Activated T-helper 1 cell treated with anti-CD3 and anti-CD28 coated beads, Interleukin-12 subunit alpha, Interleukin-12 subunit beta, Interleukin-2, Interleukin-4 antibody, amounts not matched to agents 30 ng/mL and 10 ng/mL and 1 ng/mL, durations not matched to agents 14 hours and 24 hours and 36 hours (primary cell): ENCODE measurements around the gene URI1. TPM values are rescaled to one million over a fixed set of nuclear protein-coding genes. Genes with fewer than 3 reads are reported as not detected.

Experiments used
- DNase-seq: peaks from one replicate; pipeline ENCODE4 v3.0.0; 2021; ENCODE audit warnings: low spot score
- H3K27ac Mint-ChIP-seq: one replicate; pipeline ENCODE4 v1.8.0; 2021; ENCODE audit warnings: mild to moderate bottlenecking, mixed read lengths
- H3K27me3 Mint-ChIP-seq: one replicate; pipeline ENCODE4 v1.8.0; 2022; ENCODE audit warnings: mild to moderate bottlenecking, moderate library complexity, mixed read lengths; ENCODE audit not compliant: insufficient read depth
- H3K36me3 Mint-ChIP-seq: one replicate; pipeline ENCODE4 v1.8.0; 2021; ENCODE audit warnings: low read depth, mixed read lengths
- H3K4me1 Mint-ChIP-seq: one replicate; pipeline ENCODE4 v1.8.0; 2021; ENCODE audit warnings: low read depth, mixed read lengths
- H3K4me3 Mint-ChIP-seq: one replicate; pipeline ENCODE4 v1.8.0; 2021; ENCODE audit warnings: mild to moderate bottlenecking, moderate library complexity, mixed read lengths
- H3K9me3 Mint-ChIP-seq: one replicate; pipeline ENCODE4 v1.8.0; 2021; ENCODE audit warnings: mixed read lengths
- intact Hi-C: fragments of 100-400 bp; cut with micrococcal nuclease; formaldehyde crosslinking; loops from one replicate; pipeline ENCODE4 v1.15.1; 2024
- total RNA-seq: library from RNA; stranded (reverse); gene quantifications from 2 replicates; pipeline ENCODE4 v1.2.3, GENCODE V29; 2022

Gene URI1
- total RNA-seq, 1 donor from 2014 or later, result 62.9 TPM

- no peak for DNase-seq
- no peaks in the 10 kb centered on the region for H3K27me3 Mint-ChIP-seq
- H3K36me3 Mint-ChIP-seq, result no peaks in the 10 kb centered on the region
- H3K9me3 Mint-ChIP-seq, result no peaks in the 10 kb centered on the region
- H3K27ac Mint-ChIP-seq, result no peak overlapping the region
- no peak overlapping the region for H3K4me3 Mint-ChIP-seq
- intact Hi-C loops, result no loop called here
- H3K4me1 Mint-ChIP-seq, result no peaks in the 10 kb centered on the region
Measured at GRCh38 chr19:30061223-30062064, 119.4 kb downstream of the URI1 start.

GRCh38 chr19:30062065-30062906 lies 120.2 kb downstream of the URI1 start:
- Mint-ChIP-seq H3K4me1 (no peaks in the 10 kb centered on the region), H3K27ac (no peak overlapping the region), H3K9me3 (no peaks in the 10 kb centered on the region), H3K4me3 (no peak overlapping the region), H3K27me3 (no peaks in the 10 kb centered on the region), H3K36me3 (no peaks in the 10 kb centered on the region)
- DNase-seq, result no peak
- intact Hi-C loops, result no loop called here

- Mint-ChIP-seq H3K27ac (no peak overlapping the region), H3K4me1 (no peaks in the 10 kb centered on the region), H3K9me3 (no peaks in the 10 kb centered on the region), H3K36me3 (no peaks in the 10 kb centered on the region), H3K27me3 (no peaks in the 10 kb centered on the region), H3K4me3 (no peak overlapping the region)
- DNase-seq, result no peak
- intact Hi-C loops, result no loop called here
Measured at GRCh38 chr19:30062907-30063649, 121.0 kb downstream of the URI1 start.

GRCh38 chr19:30063650-30064347 lies 121.8 kb downstream of the URI1 start:
- intact Hi-C loops, result no loop called here
- no peak for DNase-seq
- Mint-ChIP-seq H3K9me3 (no peaks in the 10 kb centered on the region), H3K36me3 (no peaks in the 10 kb centered on the region), H3K27ac (no peak overlapping the region), H3K4me1 (no peaks in the 10 kb centered on the region), H3K4me3 (no peak overlapping the region), H3K27me3 (no peaks in the 10 kb centered on the region)

- H3K4me1 Mint-ChIP-seq, result no peaks in the 10 kb centered on the region
- no peaks in the 10 kb centered on the region for H3K27me3 Mint-ChIP-seq
- no peaks in the 10 kb centered on the region for H3K36me3 Mint-ChIP-seq
- no peak for DNase-seq
- H3K27ac Mint-ChIP-seq, result no peak overlapping the region
- intact Hi-C loops, result no loop called here
- no peaks in the 10 kb centered on the region for H3K9me3 Mint-ChIP-seq
- no peak overlapping the region for H3K4me3 Mint-ChIP-seq
Measured at GRCh38 chr19:30064348-30064699, 122.3 kb downstream of the URI1 start.

GRCh38 chr19:30064771-30065494 lies 122.9 kb downstream of the URI1 start:
- Mint-ChIP-seq H3K27me3 (no peaks in the 10 kb centered on the region), H3K4me3 (no peak overlapping the region), H3K27ac (no peak overlapping the region), H3K36me3 (no peaks in the 10 kb centered on the region), H3K9me3 (no peaks in the 10 kb centered on the region), H3K4me1 (no peaks in the 10 kb centered on the region)
- intact Hi-C loops, result no loop called here
- DNase-seq, result no peak

- H3K27me3 Mint-ChIP-seq, result no peaks in the 10 kb centered on the region
- DNase-seq, result no peak
- no peaks in the 10 kb centered on the region for H3K36me3 Mint-ChIP-seq
- H3K27ac Mint-ChIP-seq, result no peak overlapping the region
- no peak overlapping the region for H3K4me3 Mint-ChIP-seq
- H3K9me3 Mint-ChIP-seq, result no peaks in the 10 kb centered on the region
- intact Hi-C loops, result no loop called here
- H3K4me1 Mint-ChIP-seq, result no peaks in the 10 kb centered on the region
Measured at GRCh38 chr19:30065680-30066606, 123.9 kb downstream of the URI1 start.

Other genes starting within 250 kb of the URI1 start
- gene C19orf12, start 227.0 kb upstream of the URI1 start, total RNA-seq, result 47.9 and 50.2 TPM in 2 replicates
- gene CCNE1, start 130.2 kb upstream of the URI1 start, total RNA-seq, result 55.1 and 58.4 TPM in 2 replicates